Aorta (tissue), 4 donors: ENCODE results near the gene PLEKHG1. TPM values are rescaled to one million over a fixed set of nuclear protein-coding genes. Genes with fewer than 3 reads are reported as not detected.

Experiments used
- polyA plus RNA-seq, 2 donors: library from polyadenylated mRNA; stranded (reverse); fragments of 200-250 nt; gene quantifications; one replicate each; pipeline ENCODE4 v1.2.3, GENCODE V29; 2013
- total RNA-seq, 2 donors: library from RNA; stranded (reverse); fragmentation: NEBNext Ultra II Directional; extraction: Animal tissue kit (Norgen Biotek cat#: 25700); gene quantifications; one replicate each; pipeline ENCODE4 v1.2.1, GENCODE V29; 2021
- donor health status: healthy with polysubstance abuse.
- donor health status: Bipolar disorder and iron deficiency.
- donor health status: DM: no; HTN: no; CAD: no.
- donor health status: DM: yes; HTN: yes; CAD: no.

PLEKHG1 gene
- total and polyA plus RNA-seq, 4 donors, result 1.6 to 62.7 (median 19.1) TPM

Other genes starting within 250 kb of the PLEKHG1 start
- not detected for gene IYD, start 230.9 kb upstream of the PLEKHG1 start, total RNA-seq
- gene IYD, start 230.9 kb upstream of the PLEKHG1 start, polyA plus RNA-seq, result 1 to 10 TPM in 1 of 2 donors, not detected in 1; 1.6 TPM